ENCODE measurements around the gene CEP131.

CEP131 gene

GRCh38 chr17:81163051-81163695 lies 59.6 kb downstream of the CEP131 start:
- no peak overlapping the region for H3K4me3 ChIP-seq (ENCODE audit: low read length)
- DNase-seq (ENCODE audit: low read depth), result no peak
- TF ChIP-seq CTCF (IDR thresholded peaks at IDR 0.05; ENCODE audit: insufficient read depth, low read depth, low read length, missing control alignments), result no peak

- TF ChIP-seq CTCF (IDR thresholded peaks at IDR 0.05; ENCODE audit: insufficient read depth, low read depth, low read length, missing control alignments), result no peak
- no peak overlapping the region for H3K4me3 ChIP-seq (ENCODE audit: low read length)
- DNase-seq (ENCODE audit: low read depth), result no peak
Observed at GRCh38 chr17:81162491-81162890, 60.3 kb downstream of the CEP131 start.

GRCh38 chr17:81161972-81162371 lies 60.8 kb downstream of the CEP131 start:
- no peak for DNase-seq (ENCODE audit: low read depth)
- no peak for TF ChIP-seq CTCF (IDR thresholded peaks at IDR 0.05; ENCODE audit: insufficient read depth, low read depth, low read length, missing control alignments)
- H3K4me3 ChIP-seq (ENCODE audit: low read length), result no peak overlapping the region

GRCh38 chr17:81161536-81161935 lies 61.2 kb downstream of the CEP131 start:
- H3K4me3 ChIP-seq (ENCODE audit: low read length), result no peak overlapping the region
- no peak for TF ChIP-seq CTCF (IDR thresholded peaks at IDR 0.05; ENCODE audit: insufficient read depth, low read depth, low read length, missing control alignments)
- no peak for DNase-seq (ENCODE audit: low read depth)

- no peak overlapping the region for H3K4me3 ChIP-seq (ENCODE audit: low read length)
- TF ChIP-seq CTCF (IDR thresholded peaks at IDR 0.05; ENCODE audit: insufficient read depth, low read depth, low read length, missing control alignments), result no peak
- DNase-seq (ENCODE audit: low read depth), result no peak
Observed at GRCh38 chr17:81160747-81161453, 61.9 kb downstream of the CEP131 start.

GRCh38 chr17:81160306-81160705 lies 62.5 kb downstream of the CEP131 start:
- H3K4me3 ChIP-seq (ENCODE audit: low read length), result no peak overlapping the region
- DNase-seq (ENCODE audit: low read depth), result no peak
- TF ChIP-seq CTCF (IDR thresholded peaks at IDR 0.05; ENCODE audit: insufficient read depth, low read depth, low read length, missing control alignments), result no peak

Measured in epithelial cell of esophagus (primary cell).